ENCODE data around the gene NLRP4. TPM values are rescaled to one million over a fixed set of nuclear protein-coding genes. Genes with fewer than 3 reads are reported as not detected.
"Not testable (repeated sequence)": the region's sequence is repeated elsewhere in the genome, so short reads cannot be mapped to it uniquely, and the experiment has no call there.

The NLRP4 gene
- polyA plus RNA-seq, 4 donors, result not detected

DNA sequence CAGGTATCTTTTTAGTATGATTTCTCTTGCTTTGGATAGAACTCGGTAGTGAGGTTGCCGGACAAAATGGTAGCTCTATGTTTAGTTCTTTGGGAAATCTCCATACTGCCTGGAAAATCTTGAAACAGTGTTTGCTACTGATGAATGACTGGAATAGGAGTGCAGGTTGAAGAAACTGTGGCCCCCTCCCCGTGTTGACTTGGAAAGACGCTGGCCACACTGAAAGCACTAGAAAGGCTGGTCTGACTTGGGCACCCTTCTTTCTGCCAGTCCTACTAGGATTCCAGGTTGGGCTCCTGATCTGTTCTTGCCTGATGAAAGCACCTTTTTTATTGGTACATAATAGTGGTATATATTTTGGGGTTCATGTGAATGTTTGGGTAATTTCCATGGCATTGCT lies 46.3 kb downstream of the NLRP4 start:
- no peak for DNase-seq (ENCODE audit: low read depth in 4 of 4, low spot score in 3 of 4)

- DNase-seq (ENCODE audit: low read depth in 4 of 4, low spot score in 3 of 4), result no peak
Measured at GRCh38 chr19:55898911-55899310, 62.6 kb downstream of the NLRP4 start.

DNA sequence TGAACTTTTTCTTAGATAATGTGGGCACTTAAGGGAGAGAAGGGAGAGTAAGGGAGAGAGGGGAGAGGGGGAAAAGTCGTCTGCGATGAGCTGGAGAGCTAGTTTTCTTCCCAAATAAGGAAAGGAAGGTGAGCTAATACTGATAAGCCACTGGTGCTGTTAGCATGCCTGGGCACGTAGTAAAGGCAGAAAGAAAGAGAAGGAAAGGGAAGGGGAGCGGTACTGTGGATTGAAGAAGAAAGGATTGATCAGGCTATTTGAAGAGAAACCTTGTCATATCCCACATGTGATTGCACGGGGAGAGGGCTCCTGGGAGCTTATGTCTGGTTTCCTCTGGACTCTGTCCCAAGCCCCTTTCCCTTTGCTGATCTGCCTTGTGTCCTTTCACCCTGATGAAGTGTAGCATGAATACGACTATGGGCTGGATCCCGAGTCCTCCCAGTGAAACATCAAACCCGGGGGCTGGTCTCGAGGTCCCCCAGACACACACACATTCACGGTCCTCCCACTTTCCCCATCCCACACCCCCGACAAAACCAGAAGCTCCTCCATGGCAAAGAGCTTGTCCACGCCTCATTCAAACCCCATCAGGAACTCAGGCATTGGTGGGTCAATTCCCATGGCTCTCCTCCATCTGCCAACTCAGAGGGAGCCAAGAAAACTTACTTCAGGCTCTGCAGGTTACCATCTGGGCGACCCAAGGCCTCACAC lies 65.2 kb downstream of the NLRP4 start:
- DNase-seq (ENCODE audit: low read depth in 4 of 4, low spot score in 3 of 4), result no peak

DNA sequence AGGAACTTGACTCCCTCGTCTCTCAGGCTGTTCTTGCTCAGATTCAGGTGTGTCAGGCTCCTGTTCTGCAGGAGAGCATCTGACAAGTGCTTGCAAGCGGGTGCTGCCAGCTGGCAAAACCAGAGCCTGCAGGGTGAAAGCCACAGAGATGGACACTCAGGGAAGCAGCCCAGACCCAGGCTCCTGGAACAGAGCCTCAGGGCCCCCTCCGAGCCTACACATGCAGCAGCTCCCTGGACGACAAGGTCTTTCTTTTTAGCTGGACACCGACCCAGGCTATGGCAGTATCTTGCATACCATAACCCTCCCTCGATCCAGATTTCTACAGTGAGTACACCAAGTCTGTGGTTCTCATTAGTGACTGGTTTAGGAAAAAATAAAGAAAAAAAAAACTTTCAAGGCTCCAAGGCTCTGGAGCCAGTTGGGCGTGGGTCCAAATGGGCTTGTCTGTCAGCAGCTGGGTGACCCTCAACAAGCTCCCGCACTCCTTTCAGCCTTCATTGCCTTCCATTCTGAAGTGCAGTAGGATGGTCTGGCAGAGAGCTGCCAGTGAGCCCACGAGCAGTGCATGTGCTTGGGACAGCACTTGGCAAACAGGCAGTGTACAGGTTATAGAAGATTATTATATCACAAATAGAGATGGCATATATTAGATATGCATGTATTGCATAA lies 65.9 kb downstream of the NLRP4 start:
- DNase-seq (ENCODE audit: low read depth in 4 of 4, low spot score in 3 of 4), result no peak

DNA sequence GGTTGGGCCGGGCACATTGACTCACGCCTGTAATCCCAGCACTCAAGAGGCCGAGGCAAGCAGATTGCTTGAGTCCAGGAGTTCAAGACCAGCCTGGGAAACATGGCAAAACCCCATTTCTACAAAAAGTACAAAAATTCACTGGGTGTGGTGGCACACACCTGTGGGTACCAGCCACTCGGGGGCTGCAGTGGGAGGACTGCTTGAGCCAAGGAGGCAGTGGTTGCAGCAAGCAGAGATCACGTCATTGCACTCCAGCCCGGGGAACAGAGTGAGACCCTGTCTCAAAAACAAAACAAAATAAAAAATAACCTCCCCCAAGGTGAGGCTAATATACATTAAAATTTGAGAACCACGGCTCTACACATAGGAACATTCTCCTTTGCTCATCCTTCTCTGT lies 70.9 kb downstream of the NLRP4 start:
- DNase-seq (ENCODE audit: low read depth in 4 of 4, low spot score in 3 of 4), result no peak

- DNase-seq (ENCODE audit: low read depth in 4 of 4, low spot score in 3 of 4), result no peak
Measured at GRCh38 chr19:55907746-55908145, 71.4 kb downstream of the NLRP4 start.

DNA sequence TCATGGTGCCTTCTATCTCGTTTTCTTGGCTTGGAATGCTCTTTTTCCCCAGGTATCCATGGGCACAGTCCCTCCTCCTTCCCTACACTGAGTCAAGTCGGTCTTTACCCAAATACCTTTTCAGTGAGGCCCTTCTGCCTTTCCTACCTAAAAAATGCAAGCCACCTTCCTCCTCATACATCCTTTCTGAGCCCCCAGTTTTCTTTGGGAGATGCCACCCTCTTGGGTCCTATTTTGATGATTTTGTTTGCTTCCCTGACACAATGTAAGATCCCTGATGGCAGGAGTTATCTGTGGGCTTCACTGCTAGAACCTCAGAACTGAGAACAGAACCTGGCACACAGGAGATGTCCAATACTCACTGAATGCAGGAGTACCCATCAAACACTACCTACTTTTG lies 73.5 kb downstream of the NLRP4 start:
- no peak for DNase-seq (ENCODE audit: low read depth in 4 of 4, low spot score in 3 of 4)

- no peak for DNase-seq (ENCODE audit: low read depth in 4 of 4, low spot score in 3 of 4)
Measured at GRCh38 chr19:55912916-55913315, 76.6 kb downstream of the NLRP4 start.

DNA sequence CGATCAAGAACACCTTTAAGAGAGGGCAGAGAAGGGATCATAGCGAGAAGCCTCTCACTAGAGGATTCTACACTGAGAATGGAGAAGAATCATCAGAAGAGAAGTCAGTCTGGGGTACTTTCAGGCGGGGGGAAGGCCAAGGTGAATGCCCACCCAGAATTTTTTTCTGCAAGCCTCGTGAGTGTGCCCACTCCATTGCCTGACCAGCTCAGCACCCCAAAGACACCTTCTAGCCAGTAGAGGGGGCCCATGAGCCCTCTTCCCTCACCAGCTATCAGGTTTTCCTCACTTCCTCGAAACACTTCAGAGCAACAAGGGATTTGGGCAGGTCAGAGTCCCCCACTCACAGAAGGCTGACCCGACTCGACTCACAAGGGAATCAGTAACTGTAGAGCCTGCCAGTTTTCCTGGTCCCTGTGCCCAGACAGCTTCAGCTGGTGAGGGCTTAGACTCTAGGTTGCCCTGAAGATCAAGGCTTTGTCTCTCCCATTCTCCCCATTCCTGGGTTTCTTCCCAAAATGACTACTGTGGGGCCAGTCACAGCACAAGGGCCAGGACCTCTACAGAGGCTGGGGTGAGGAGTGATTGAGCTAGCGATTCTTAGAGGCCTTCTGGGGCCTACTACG lies 77.4 kb downstream of the NLRP4 start:
- no peak for DNase-seq (ENCODE audit: low read depth in 4 of 4, low spot score in 3 of 4)

DNA sequence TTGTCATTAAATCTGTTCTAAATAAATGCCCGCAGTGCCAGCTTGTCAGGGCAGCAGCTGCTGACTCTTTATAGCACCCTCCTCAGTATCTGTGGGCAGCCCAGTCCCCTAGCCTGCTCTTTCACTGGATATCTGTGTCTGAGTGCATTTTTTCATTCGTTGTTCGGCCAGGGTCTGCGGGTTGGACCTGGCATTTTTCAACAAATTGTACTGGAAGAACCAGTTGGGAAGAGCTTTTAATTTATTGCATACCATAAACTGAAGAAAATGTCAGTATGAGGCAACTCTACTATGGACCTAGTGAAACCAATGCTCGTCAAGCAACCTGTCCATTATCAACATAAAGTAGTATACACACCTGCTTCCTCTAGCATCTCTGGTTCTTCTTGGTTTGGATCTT lies 87.2 kb downstream of the NLRP4 start:
- no peak for DNase-seq (ENCODE audit: low read depth in 4 of 4, low spot score in 3 of 4)

- DNase-seq (ENCODE audit: low read depth in 4 of 4, low spot score in 3 of 4), result no peak
Measured at GRCh38 chr19:55927991-55928390, 91.7 kb downstream of the NLRP4 start.

- DNase-seq (ENCODE audit: low read depth in 4 of 4, low spot score in 3 of 4), result not testable (repeated sequence)
Measured at GRCh38 chr19:55929258-55929657, 92.9 kb downstream of the NLRP4 start.

- no peak for DNase-seq (ENCODE audit: low read depth in 4 of 4, low spot score in 3 of 4)
Measured at GRCh38 chr19:55930996-55931515, 94.7 kb downstream of the NLRP4 start.

Other genes with a start within 250 kb of the NLRP4 start
- gene FIZ1, start 237.0 kb upstream of the NLRP4 start, polyA plus RNA-seq (ENCODE audit: insufficient read length in 4 of 4), result 10 to 100 TPM; 19.0 to 24.4 (median 19.7) TPM
- gene ZNF524, start 236.3 kb upstream of the NLRP4 start, polyA plus RNA-seq (ENCODE audit: insufficient read length in 4 of 4), result 10 to 100 TPM in 1 of 4 donors, 1 to 10 TPM in 3; 4.6 to 13.3 (median 6.7) TPM
- 10 to 100 TPM in 1 of 4 donors, 1 to 10 TPM in 3; 6.8 to 13.0 (median 7.9) TPM for gene ZNF865, start 230.9 kb upstream of the NLRP4 start, polyA plus RNA-seq (ENCODE audit: insufficient read length in 4 of 4)
- gene ZNF784, start 212.0 kb upstream of the NLRP4 start, polyA plus RNA-seq (ENCODE audit: insufficient read length in 4 of 4), result 10 to 100 TPM in 2 of 4 donors, 1 to 10 TPM in 2; 5.3 to 14.2 (median 9.9) TPM
- 10 to 100 TPM; 36.3 to 63.9 (median 38.9) TPM for gene ZNF580, start 195.5 kb upstream of the NLRP4 start, polyA plus RNA-seq (ENCODE audit: insufficient read length in 4 of 4)
- 10 to 100 TPM; 19.1 to 32.4 (median 23.7) TPM for gene ZNF581, start 192.9 kb upstream of the NLRP4 start, polyA plus RNA-seq (ENCODE audit: insufficient read length in 4 of 4)
- 10 to 100 TPM; 14.5 to 29.6 (median 19.3) TPM for gene CCDC106, start 188.3 kb upstream of the NLRP4 start, polyA plus RNA-seq (ENCODE audit: insufficient read length in 4 of 4)
- 100 to 1,000 TPM; 146 to 227 (median 159) TPM for gene U2AF2, start 181.5 kb upstream of the NLRP4 start, polyA plus RNA-seq (ENCODE audit: insufficient read length in 4 of 4)
- gene EPN1, start 161.3 kb upstream of the NLRP4 start, polyA plus RNA-seq (ENCODE audit: insufficient read length in 4 of 4), result 100 to 1,000 TPM in 2 of 4 donors, 10 to 100 TPM in 2; 66.6 to 152 (median 94.9) TPM
- under 1 TPM in 2 of 4 donors, not detected in 2; 0.04 to 0.10 TPM for gene NLRP9, start 98.1 kb upstream of the NLRP4 start, polyA plus RNA-seq (ENCODE audit: insufficient read length in 4 of 4)
- gene RFPL4A, start 77.4 kb upstream of the NLRP4 start, polyA plus RNA-seq (ENCODE audit: insufficient read length in 4 of 4), result not detected
- gene RFPL4AL1, start 67.4 kb upstream of the NLRP4 start, polyA plus RNA-seq (ENCODE audit: insufficient read length in 4 of 4), result under 1 TPM in 2 of 4 donors, not detected in 2; 0.17 to 0.20 TPM
- gene NLRP11, start 4.5 kb upstream of the NLRP4 start, polyA plus RNA-seq (ENCODE audit: insufficient read length in 4 of 4), result under 1 TPM in 3 of 4 donors, not detected in 1; 0.11 to 0.19 (median 0.15) TPM
- not detected for gene NLRP13, start 95.8 kb downstream of the NLRP4 start, polyA plus RNA-seq (ENCODE audit: insufficient read length in 4 of 4)
- not detected for gene NLRP8, start 111.3 kb downstream of the NLRP4 start, polyA plus RNA-seq (ENCODE audit: insufficient read length in 4 of 4)
- gene NLRP5, start 150.2 kb downstream of the NLRP4 start, polyA plus RNA-seq (ENCODE audit: insufficient read length in 4 of 4), result not detected